Gastrocnemius medialis (tissue), 4 donors: ENCODE results near the gene TWF1. TPM values are rescaled to one million over a fixed set of nuclear protein-coding genes. Genes with fewer than 3 reads are reported as not detected.

Source experiments
- ATAC-seq, 2 donors: fragments of 150-250 bp; one replicate each; pipeline ENCODE4 v1.9.1; 2016
- DNase-seq, 2 donors: peaks; one replicate each; pipeline ENCODE4 v3.0.0-alpha.2; 2019
- H3K27ac ChIP-seq, 4 donors: fragments of 200-600 bp; sonication (generic); 1 replicate in 1 of 4; 2 replicates in 3 of 4; pipeline ENCODE4 v1.5.1; 2016 to 2018; ENCODE audit warnings: mild to moderate bottlenecking in 2 of 4, moderate library complexity in 1 of 4
- H3K27me3 ChIP-seq, 3 donors: fragments of 200-600 bp; sonication (generic) in 2 of 3; 1 replicate in 1 of 3; 2 replicates in 2 of 3; pipeline versions ENCODE4 v1.5.1 to v1.6.0; 2016 to 2019; ENCODE audit warnings: mild to moderate bottlenecking in 1 of 3, moderate library complexity in 1 of 3
- H3K36me3 ChIP-seq, 2 donors: fragments of 200-600 bp; sonication (generic) in 1 of 2; one replicate each; pipeline ENCODE4 v1.5.1; 2017 to 2018
- H3K4me1 ChIP-seq, 2 donors: fragments of 200-600 bp; sonication (generic) in 1 of 2; one replicate each; pipeline ENCODE4 v1.5.1; 2016 to 2017; ENCODE audit warnings: mild to moderate bottlenecking in 2 of 2
- H3K4me3 ChIP-seq, 4 donors: fragments of 200-600 bp; sonication (generic) in 3 of 4; 1 replicate in 1 of 4; 2 replicates in 3 of 4; pipeline ENCODE4 v1.5.1; 2016 to 2019; ENCODE audit warnings: mild to moderate bottlenecking in 2 of 4
- H3K9me3 ChIP-seq, 3 donors: fragments of 200-600 bp; sonication (generic) in 2 of 3; 1 replicate in 1 of 3; 2 replicates in 2 of 3; pipeline ENCODE4 v1.5.1; 2016 to 2019
- POLR2A ChIP-seq, 2 donors: fragments of 450-650 bp; IDR thresholded peaks; one replicate each; pipeline ENCODE4 v1.6.1; 2017; ENCODE audit warnings: antibody characterized with exemption in 2 of 2, mild to moderate bottlenecking in 2 of 2, moderate library complexity in 2 of 2
- in situ Hi-C, 4 donors: fragments of 200-750 bp; cut with MboI; loops; one replicate each; pipeline versions ENCODE4 v1.15.0 to v1.8.0; 2017; ENCODE audit warnings: low sequenced_read_pairs in 4 of 4
- intact Hi-C: fragments of 100-400 bp; cut with DNase I; formaldehyde crosslinking; loops from one replicate; pipeline ENCODE4 v1.15.1; 2023; ENCODE audit warnings: low total_unique reads
- total RNA-seq, 4 donors: library from RNA; depleted of rRNA; stranded (reverse); fragments of >200 nt; gene quantifications; one replicate each; pipeline versions ENCODE4 v1.1.0 to v1.2.3, GENCODE V29; 2016
- TF ChIP-seq, protein P1 (sequence below), 5 experiments: fragments of 450-650 bp in 3 of 5; fragments of 200-600 bp in 2 of 5; sonication (generic) in 2 of 5; IDR thresholded peaks in 4 of 5; conservative IDR thresholded peaks in 1 of 5; 1 replicate in 4 of 5; 2 replicates in 1 of 5; pipeline ENCODE4 v1.5.1; 2016 to 2019; ENCODE audit warnings: antibody characterized with exemption in 5 of 5, mild to moderate bottlenecking in 3 of 5, moderate library complexity in 3 of 5

The TWF1 gene
- total RNA-seq, 4 donors from 2014 or later = 7.4 to 10.7 (median 9.0) TPM

- in situ Hi-C loops = no loop called here
Observed at GRCh38 chr12:43776498-43776897, 29.6 kb downstream of the TWF1 start.

DNA sequence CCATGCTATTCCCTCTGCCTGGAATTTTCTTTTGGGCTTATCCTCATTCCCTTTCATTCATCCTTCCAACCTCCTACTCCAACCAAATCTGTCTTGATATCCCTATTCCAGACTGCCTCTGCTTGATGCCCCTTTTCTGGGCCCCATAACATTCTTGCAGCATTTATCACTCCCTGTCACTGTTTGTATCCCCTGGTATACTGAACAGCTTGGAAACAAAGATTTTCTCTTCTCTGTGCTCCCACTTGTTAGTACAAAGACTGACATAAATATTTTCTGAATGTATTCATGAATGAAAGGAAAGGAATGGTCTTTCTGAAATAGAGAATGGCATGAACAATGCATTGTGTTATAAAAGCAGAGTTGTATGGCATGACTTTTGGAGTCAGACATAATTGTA is 39.8 kb downstream of the TWF1 start:
- no peak for DNase-seq
- TF ChIP-seq, protein P1, sequence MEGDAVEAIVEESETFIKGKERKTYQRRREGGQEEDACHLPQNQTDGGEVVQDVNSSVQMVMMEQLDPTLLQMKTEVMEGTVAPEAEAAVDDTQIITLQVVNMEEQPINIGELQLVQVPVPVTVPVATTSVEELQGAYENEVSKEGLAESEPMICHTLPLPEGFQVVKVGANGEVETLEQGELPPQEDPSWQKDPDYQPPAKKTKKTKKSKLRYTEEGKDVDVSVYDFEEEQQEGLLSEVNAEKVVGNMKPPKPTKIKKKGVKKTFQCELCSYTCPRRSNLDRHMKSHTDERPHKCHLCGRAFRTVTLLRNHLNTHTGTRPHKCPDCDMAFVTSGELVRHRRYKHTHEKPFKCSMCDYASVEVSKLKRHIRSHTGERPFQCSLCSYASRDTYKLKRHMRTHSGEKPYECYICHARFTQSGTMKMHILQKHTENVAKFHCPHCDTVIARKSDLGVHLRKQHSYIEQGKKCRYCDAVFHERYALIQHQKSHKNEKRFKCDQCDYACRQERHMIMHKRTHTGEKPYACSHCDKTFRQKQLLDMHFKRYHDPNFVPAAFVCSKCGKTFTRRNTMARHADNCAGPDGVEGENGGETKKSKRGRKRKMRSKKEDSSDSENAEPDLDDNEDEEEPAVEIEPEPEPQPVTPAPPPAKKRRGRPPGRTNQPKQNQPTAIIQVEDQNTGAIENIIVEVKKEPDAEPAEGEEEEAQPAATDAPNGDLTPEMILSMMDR (IDR thresholded peaks at IDR 0.05 in 4 of 5, conservative IDR thresholded peaks at IDR 0.05 in 1 of 5) = no peak
- no peak for TF ChIP-seq POLR2A (IDR thresholded peaks at IDR 0.05)
- Histone ChIP-seq H3K4me1 (no peaks in the 10 kb centered on the region), H3K27me3 (no peaks in the 10 kb centered on the region), H3K4me3 (no peak overlapping the region), H3K36me3 (peaks cover 0 to 12% of the 10 kb centered on the region in 2 donors), H3K27ac (no peak overlapping the region), H3K9me3 (no peaks in the 10 kb centered on the region)
- ATAC-seq = no peak
- in situ Hi-C loops (no loop called here), intact Hi-C loops (no loop called here)

More at GRCh38 chr12:43776498-43776897, 29.6 kb downstream of the TWF1 start:
- ATAC-seq = no peak
- Histone ChIP-seq H3K27ac (no peak overlapping the region), H3K27me3 (no peaks in the 10 kb centered on the region), H3K4me1 (no peaks in the 10 kb centered on the region), H3K36me3 (peaks cover 0 to 67% of the 10 kb centered on the region in 2 donors), H3K9me3 (no peaks in the 10 kb centered on the region), H3K4me3 (no peak overlapping the region)
- intact Hi-C loops = no loop called here
- DNase-seq = no peak
- TF ChIP-seq POLR2A (IDR thresholded peaks at IDR 0.05) = no peak
- TF ChIP-seq, protein P1 (IDR thresholded peaks at IDR 0.05 in 4 of 5, conservative IDR thresholded peaks at IDR 0.05 in 1 of 5) = peak in 1 of 5 experiments; percentile 27

DNA sequence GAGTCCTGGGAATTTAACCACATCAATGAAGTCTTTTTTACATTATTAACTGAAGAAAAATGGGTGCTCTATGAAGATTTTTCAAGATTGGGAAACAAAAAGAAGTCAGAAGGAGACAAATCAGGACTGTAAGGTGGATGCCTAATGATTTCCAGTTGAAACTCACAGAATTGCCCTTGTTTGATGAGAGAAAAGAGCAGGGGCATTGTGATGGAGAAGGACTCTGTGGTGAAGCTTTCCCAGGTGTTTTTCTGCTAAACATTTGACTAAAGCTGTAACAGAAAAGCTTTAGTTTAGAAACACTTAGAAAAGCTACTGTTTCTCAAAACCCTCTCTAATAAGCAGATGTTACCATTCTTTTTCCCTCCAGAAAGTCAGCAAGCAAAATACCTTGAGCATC is 41.6 kb downstream of the TWF1 start:
- no peak overlapping the region for H3K27ac ChIP-seq
- peaks cover 0 to 3% of the 10 kb centered on the region in 2 donors for H3K36me3 ChIP-seq
- in situ Hi-C loops = no loop called here
- TF ChIP-seq, protein P1 (IDR thresholded peaks at IDR 0.05 in 4 of 5, conservative IDR thresholded peaks at IDR 0.05 in 1 of 5) = no peak
- TF ChIP-seq POLR2A (IDR thresholded peaks at IDR 0.05) = no peak
- H3K27me3 ChIP-seq = no peaks in the 10 kb centered on the region
- no peak overlapping the region for H3K4me3 ChIP-seq
- intact Hi-C loops = no loop called here
- ATAC-seq (no peak), DNase-seq (no peak)
- no peaks in the 10 kb centered on the region for H3K9me3 ChIP-seq
- peaks cover 11 to 13% of the 10 kb centered on the region in 2 donors for H3K4me1 ChIP-seq

GRCh38 chr12:43763769-43764168 is 42.3 kb downstream of the TWF1 start:
- TF ChIP-seq POLR2A (IDR thresholded peaks at IDR 0.05) = no peak
- TF ChIP-seq, protein P1 (IDR thresholded peaks at IDR 0.05 in 4 of 5, conservative IDR thresholded peaks at IDR 0.05 in 1 of 5) = no peak
- no peak for ATAC-seq
- intact Hi-C loops = no loop called here
- no peaks in the 10 kb centered on the region for H3K27me3 ChIP-seq
- DNase-seq = no peak
- no peak overlapping the region for H3K4me3 ChIP-seq
- no peak overlapping the region for H3K27ac ChIP-seq
- in situ Hi-C loops = no loop called here
- H3K36me3 ChIP-seq = peaks cover 0 to 3% of the 10 kb centered on the region in 2 donors
- peaks cover 13% of the 10 kb centered on the region in 2 donors for H3K4me1 ChIP-seq
- no peaks in the 10 kb centered on the region for H3K9me3 ChIP-seq

GRCh38 chr12:43762596-43762995 is 43.5 kb downstream of the TWF1 start:
- in situ Hi-C loops = no loop called here
- intact Hi-C loops = no loop called here
- H3K27ac ChIP-seq = no peak overlapping the region
- no peak overlapping the region for H3K4me3 ChIP-seq
- no peaks in the 10 kb centered on the region for H3K27me3 ChIP-seq
- DNase-seq (no peak), ATAC-seq (no peak)
- no peaks in the 10 kb centered on the region for H3K9me3 ChIP-seq
- peaks cover 19% of the 10 kb centered on the region in 2 donors for H3K4me1 ChIP-seq
- H3K36me3 ChIP-seq = no peaks in the 10 kb centered on the region
- TF ChIP-seq, protein P1 (IDR thresholded peaks at IDR 0.05 in 4 of 5, conservative IDR thresholded peaks at IDR 0.05 in 1 of 5) = no peak
- no peak for TF ChIP-seq POLR2A (IDR thresholded peaks at IDR 0.05)
